Measurements from ENCODE around the gene GSK3B. TPM values are rescaled to one million over a fixed set of nuclear protein-coding genes. Genes with fewer than 3 reads are reported as not detected.

GSK3B gene
- total RNA-seq, 1 experiment from 2014 or later = 56.5 TPM

DNA sequence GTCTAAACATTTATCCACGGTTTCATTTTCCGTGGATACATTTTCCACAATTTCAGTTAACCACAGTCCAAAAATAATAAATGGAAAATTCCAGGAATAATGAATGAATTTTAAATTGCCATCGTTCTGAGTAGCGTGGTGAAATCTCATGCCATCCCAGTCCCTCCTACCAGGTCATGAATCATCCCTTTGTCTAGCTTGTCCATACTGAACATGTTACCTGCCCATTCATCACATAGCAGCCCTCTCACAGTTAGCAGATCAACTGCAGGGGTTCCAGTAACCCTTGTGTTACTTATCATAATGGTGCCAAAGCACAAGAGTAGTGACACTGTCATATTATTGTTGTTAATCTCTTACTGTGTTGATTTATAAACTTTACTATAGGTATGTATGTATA lies 124.5 kb downstream of the GSK3B start:
- WGBS (ENCODE audit: extremely low coverage, insufficient read length, low lambda C conversion rate) = no CpG with 5 or more reads among the region's 4 CpGs

More for the DNA sequence above, 124.5 kb downstream of the GSK3B start:
- H3K27ac Mint-ChIP-seq = peak overlapping the region in 1 of 3 experiments; percentile 70; a peak in 2 of 7 replicates
- Histone ChIP-seq H4K5ac (ENCODE audit: insufficient read length, low read depth, low read length) (no peak overlapping the region), H3K27me3 (ENCODE audit: insufficient read depth, low read length) (no peaks in the 10 kb centered on the region), H3K23me2 (ENCODE audit: insufficient read length, low read depth, low read length, poor library complexity, severe bottlenecking) (no peaks in the 10 kb centered on the region), H3K4me1 (ENCODE audit: insufficient read depth, low read length) (no peaks in the 10 kb centered on the region), H3K27ac (ENCODE audit: insufficient read length, low read depth, low read length) (no peak overlapping the region), H3K4ac (ENCODE audit: low read depth, low read length) (no peak overlapping the region), H2BK5ac (ENCODE audit: insufficient read length, low read length) (no peak overlapping the region), H3K79me2 (ENCODE audit: insufficient read depth, low read length) (peaks cover 2% of the 10 kb centered on the region; the same call in 1 of the 2 replicates), H3K4me2 (ENCODE audit: insufficient read depth, insufficient read length, low read length) (no peak overlapping the region), H2AFZ (ENCODE audit: low read length) (no peak overlapping the region), H3K18ac (ENCODE audit: insufficient read length, low read depth, low read length) (no peak overlapping the region), H4K20me1 (ENCODE audit: control insufficient read depth, insufficient read depth, insufficient read length) (no peaks in the 10 kb centered on the region), H2AK5ac (ENCODE audit: insufficient read length, low read length) (no peak overlapping the region), H2BK120ac (ENCODE audit: low read depth, low read length, poor library complexity, severe bottlenecking) (no peak overlapping the region), H3K9ac (ENCODE audit: extremely low read depth, insufficient read length, low read length) (no peak overlapping the region), H2BK20ac (ENCODE audit: low read depth, low read length, poor library complexity, severe bottlenecking) (no peak overlapping the region), H3K56ac (ENCODE audit: insufficient read length, low read depth, low read length) (no peak overlapping the region), H4K91ac (ENCODE audit: insufficient read length, low read depth, low read length) (no peak overlapping the region), H2BK15ac (ENCODE audit: low read depth, low read length) (no peak overlapping the region), H4K8ac (replicated peaks; ENCODE audit: insufficient read length, low read depth, low read length) (no peak overlapping the region), H3K79me1 (ENCODE audit: insufficient read depth, low read depth, low read length, poor library complexity, severe bottlenecking) (peaks cover 4% of the 10 kb centered on the region), H3T11ph (ENCODE audit: low read length) (no peak overlapping the region), H3K14ac (ENCODE audit: insufficient read depth, low read length) (no peak overlapping the region), H3K9me3 (ENCODE audit: control insufficient read depth, low read depth, low read length) (no peaks in the 10 kb centered on the region), H2BK12ac (ENCODE audit: insufficient read length, low read depth, low read length) (no peak overlapping the region), H3K23ac (ENCODE audit: insufficient read length, low read depth, low read length) (no peak overlapping the region)
- no peak for DNase-seq
- no peaks in the 10 kb centered on the region for H3K9me3 Mint-ChIP-seq
- TF ChIP-seq, protein P1, sequence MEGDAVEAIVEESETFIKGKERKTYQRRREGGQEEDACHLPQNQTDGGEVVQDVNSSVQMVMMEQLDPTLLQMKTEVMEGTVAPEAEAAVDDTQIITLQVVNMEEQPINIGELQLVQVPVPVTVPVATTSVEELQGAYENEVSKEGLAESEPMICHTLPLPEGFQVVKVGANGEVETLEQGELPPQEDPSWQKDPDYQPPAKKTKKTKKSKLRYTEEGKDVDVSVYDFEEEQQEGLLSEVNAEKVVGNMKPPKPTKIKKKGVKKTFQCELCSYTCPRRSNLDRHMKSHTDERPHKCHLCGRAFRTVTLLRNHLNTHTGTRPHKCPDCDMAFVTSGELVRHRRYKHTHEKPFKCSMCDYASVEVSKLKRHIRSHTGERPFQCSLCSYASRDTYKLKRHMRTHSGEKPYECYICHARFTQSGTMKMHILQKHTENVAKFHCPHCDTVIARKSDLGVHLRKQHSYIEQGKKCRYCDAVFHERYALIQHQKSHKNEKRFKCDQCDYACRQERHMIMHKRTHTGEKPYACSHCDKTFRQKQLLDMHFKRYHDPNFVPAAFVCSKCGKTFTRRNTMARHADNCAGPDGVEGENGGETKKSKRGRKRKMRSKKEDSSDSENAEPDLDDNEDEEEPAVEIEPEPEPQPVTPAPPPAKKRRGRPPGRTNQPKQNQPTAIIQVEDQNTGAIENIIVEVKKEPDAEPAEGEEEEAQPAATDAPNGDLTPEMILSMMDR (conservative IDR thresholded peaks at IDR 0.05) = no peak
- H3K27me3 Mint-ChIP-seq (ENCODE audit: low read depth) = no peaks in the 10 kb centered on the region
- H3K4me1 Mint-ChIP-seq = 0 out of 4 replicates have a peak, but pooled peaks cover 0 to 4% of the 10 kb centered on the region in 2 experiments
- H3K4me3 Mint-ChIP-seq = no peak overlapping the region
- no peaks in the 10 kb centered on the region; a peak in 1 of 7 replicates for H3K36me3 Mint-ChIP-seq (ENCODE audit: insufficient read depth in 1 of 3, low read depth in 3 of 3)
